HG03460 (cell line): Measurements from ENCODE around the gene CHCHD6.
A peak's percentile ranks its signal among the peaks of the same experiment; 100 is the strongest.

Experiments used
- ATAC-seq: cut with Tn5 transposase; IDR thresholded peaks from one replicate; pipeline ENCODE4 v1.9.1; 2021; ENCODE audit not compliant: unreplicated experiment

The CHCHD6 gene

DNA sequence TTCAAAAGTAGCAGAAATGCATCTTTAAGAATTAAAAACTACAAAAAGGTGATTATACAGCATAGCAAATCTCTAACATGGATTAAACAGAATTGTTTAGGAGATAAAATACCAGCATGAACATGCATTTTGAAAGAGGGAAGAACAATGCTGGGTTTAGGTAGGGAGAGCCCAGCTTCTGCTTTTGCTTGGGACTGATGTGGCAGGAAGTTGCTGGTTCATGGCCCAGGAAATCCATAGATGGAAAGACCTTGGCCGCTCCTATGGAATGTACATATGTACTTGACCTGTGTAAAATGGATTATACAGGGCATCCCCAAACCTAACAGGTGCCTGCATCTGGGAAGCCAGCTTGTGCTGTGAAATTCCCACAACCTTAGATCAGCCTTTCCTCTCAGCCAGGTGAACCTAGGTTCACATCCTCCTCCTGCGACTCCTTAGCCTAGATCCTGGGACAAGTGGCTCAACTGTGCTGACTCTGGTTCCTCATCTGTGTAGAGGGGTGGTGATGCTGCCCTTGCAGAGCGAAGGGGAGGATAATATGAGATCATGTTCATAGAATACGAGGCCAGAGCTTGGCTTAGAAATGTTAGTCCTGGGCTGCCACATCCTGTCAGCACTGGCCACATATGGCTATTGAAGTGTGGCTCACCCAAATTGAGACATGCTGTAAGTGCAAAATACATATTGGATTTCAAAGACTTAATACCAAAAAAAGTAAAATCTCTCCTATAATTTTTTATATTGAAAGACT lies 231.9 kb downstream of the CHCHD6 start:
- ATAC-seq = no peak

DNA sequence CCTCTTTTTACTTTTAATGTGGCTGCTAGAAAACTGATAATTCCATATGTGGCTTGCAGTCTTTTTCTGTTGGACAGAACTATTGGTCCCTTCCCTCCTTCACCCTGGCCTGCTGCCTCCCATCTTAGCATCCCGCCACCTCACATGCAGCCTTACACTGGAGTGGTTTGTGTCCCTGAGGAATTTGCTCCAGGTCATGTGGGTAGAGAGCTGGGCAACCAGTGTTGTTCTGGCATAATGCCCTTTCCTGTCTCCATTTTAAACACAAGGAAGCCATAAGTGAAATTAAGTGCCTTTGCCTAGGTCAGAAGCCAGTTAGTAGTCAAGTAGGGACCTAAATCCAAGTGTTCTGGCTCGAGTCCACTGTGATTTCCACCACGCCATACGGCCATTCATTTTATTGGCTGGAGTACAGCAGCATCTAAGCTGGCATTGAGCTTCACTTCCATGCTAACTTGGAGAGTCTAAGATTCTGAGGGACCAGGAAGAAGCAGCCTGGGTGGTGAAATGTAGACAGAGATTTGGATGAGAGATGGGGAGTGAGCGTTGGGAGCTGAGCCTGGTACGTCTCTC lies 232.9 kb downstream of the CHCHD6 start:
- ATAC-seq = no peak

DNA sequence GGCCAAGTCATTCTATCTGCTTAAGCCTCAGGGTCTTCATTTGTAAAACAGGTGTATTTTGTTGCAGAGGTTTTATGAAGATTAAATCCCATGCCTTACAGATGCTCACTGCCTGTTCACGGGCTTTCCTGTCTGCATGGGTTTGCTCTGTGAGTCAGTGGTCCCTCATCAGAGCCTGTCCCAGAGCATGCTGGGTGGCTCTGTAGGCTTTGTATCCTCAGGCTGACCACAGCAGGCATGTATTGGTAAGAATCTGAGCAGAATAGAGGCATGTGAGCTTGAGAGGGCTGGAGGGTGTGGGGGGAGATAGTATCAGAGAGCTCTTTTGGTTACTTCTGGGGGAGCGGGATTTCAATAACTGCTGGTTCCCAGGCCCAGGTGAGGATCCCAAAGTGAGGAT lies 233.5 kb downstream of the CHCHD6 start:
- ATAC-seq = no peak

DNA sequence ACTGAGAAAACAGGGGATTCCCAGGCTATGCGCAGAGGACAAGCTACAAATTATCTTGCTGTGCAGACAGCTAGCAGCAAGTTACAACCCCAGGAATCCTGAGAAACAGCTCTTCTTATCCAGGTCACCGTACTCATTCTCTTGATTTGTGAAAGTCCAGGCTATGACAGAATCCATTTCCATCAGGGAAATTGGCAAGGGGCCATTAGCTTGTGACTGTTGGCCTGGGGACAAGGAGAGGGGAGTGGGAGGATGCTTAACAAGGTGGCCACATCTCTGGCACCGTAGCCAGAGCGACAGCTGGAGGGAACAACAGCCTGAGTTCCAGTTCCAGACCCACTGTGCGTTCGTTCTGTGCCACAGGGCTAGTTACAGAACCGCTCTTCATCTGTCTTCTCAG lies 233.9 kb downstream of the CHCHD6 start:
- no peak for ATAC-seq

DNA sequence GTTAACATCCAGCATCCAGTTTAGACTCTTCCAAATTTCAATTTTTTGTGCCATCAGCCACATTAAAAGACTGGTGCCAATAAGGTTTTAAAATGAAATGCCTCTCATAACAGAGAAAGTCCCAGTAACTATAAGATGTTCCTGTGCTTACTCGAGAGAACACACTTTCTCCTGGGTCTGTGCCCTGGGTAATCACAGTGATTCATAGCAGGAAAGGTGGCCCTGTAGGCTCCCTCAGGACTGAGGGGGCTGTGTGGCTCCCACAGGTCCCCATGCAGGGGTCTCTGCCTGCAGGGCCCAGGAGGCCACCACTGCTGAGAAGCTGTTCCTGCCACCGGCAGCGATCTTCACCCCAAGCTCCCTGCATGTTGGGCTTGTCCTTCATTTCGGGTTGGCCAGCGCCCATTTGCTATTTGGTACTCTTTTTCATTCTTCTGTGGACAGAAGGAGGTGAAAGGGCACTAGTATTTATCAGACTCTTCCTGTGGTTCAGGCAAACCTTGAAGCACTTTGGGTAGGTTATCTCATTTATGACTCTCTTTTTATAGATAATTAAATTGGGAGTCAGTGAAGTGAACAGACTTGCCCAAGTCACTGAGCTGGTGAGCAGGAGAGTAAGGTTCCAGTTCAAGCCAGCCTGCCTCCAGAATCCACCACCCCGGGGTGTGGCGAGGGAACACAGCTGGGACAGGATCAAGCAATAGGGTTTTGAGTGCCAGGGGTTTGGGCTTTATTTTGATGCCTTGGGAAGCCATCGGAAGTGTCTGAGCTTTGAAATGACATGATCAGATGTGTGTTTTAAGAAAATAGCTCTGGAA lies 234.7 kb downstream of the CHCHD6 start:
- no peak for ATAC-seq

DNA sequence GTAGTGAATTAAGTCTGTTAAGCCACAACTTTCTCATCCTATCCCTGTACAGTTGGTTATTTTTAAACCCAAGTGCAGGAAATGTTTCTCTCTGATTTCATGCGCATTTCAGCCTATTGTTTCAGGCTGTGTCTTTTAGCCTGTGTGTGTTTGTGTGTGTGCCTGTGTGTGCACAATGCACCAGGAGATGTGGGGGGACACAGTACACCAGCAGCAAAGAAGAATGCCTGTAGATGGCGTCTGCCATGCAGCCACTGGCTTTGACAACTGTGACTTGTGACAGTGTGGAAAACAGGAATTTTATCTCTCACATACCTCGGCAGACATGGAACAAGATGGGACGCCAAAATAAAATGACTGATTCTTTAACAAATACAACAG lies 235.3 kb downstream of the CHCHD6 start:
- ATAC-seq = no peak

DNA sequence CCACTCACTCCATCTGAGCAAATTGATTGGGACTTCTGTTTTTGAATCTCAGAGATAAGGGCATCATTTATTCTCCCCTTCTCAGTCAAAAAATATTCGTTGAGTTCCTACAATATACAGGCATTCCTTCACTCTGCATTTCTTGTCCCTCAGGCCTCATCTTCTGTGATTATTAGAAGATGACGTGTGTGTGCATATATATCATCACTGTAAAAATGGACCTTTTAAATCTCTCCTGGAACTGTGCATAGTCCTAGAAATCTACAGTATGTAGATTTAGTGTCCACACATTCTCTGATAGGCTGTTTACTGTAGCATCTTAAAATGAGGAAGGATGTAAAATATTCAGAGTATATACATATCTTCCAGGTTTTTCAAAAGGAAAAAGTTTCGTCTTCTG lies 235.7 kb downstream of the CHCHD6 start:
- no peak for ATAC-seq

DNA sequence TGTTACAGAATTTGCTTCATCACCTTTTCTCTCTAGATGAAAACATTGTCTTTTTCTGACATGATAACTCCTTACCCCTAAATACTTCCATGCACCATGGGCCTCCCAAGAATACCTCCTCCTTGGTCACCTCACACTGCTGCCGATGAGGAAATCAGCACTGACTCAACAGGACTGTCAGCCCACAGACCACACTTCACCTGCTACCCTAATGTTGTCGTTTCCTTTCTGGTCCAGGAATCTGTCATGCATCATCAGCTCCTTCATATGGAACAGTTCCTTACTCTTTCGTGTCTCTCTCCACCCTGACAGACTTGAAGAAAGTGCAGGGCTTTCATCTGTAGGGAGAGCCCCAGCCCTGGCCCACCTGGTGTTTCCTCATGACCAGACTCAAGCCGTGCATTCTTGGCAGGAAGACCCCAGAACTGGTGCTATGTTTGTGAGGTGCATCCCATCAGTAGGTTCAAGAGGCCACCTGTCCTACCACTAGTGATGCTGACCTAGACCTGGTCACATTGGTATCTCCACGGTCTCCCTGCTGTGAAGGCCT lies 237.8 kb downstream of the CHCHD6 start:
- ATAC-seq = no peak

DNA sequence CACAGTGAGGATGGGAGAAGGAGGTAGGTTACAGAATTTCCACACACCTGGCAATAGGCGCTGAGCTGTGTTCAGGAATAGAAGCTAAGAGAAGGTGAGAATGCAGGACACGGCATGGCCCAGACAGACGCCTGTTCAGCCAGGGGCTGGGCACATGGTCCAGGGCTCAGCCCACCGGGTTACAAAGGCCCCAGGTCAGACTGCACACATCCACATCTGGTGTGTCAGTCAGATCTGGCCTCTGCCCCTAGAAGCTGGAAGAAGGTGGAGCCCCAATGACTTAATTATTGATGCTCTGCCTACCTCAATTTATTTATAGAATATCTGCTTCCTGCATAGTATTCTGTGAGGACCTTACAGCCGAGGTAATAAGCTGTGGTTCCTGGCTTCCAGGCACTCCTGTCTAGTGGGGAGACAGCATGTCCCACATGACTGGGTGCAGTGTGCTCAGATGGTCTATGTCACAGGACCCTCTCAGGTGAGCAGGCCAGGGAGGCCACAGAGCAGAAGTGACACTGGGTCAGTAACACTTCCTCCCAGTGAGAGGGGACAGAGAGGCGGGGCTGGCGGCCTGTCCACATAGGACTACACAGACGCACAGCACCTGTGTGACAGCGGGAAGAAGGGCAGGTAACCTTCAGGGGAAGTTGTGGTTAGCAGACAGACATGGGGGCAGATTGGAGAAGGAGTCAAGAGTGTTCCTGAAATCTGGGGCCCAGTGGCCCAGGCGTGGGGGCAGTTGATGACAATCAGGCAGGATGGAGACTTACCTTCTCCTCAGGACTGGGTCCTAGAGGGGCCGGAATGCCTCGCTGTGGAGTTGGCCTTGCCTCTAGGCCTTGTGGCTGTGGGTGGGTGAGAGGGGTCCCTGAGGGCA lies 240.3 kb downstream of the CHCHD6 start:
- ATAC-seq = no peak

DNA sequence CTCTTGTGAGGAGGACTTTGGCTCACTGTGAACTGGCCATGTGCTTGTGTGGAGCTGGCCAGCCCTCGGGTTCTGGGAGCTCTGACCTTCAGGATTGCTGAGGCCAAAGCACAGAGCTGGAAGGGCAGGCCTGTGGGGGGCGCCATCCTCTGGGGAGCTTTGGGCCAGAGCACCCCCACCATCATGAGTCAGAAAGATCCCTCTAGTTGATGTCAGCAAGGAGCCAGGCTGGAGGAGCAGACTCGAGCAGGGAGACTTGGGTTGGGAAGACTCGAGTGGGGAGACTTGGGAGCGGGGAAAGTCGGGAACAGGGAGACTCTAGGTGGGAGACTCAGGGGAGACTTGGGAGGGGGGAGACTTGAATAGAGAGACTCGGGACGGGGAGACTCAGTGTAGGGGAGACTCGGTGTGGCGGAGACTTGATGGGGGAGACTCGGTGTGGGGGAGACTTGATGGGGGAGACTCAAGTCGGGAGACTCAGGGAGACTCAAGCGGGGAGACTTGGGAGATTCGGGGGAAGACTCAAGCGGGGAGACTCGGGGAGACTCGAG lies 241.2 kb downstream of the CHCHD6 start:
- no peak for ATAC-seq

DNA sequence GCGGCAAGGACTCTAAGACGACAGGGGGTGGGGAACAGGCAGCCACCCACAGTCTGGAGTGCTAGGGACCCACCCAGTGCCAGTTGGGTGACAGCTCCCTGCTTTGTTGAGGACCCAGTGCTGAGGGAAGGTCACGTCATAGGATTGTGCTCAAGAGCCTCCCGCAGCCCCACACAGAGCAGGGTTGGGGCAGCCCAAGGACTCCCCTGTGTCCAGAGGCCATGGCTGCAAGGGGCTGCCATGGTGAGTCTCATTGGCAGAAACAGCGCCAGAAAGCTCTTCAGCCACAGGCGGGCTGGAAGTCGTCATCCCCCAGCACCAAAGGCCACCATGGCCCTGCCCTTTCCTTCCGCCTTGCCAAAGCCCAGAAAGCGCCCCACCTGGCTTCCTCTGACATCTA lies 241.9 kb downstream of the CHCHD6 start:
- no peak for ATAC-seq

DNA sequence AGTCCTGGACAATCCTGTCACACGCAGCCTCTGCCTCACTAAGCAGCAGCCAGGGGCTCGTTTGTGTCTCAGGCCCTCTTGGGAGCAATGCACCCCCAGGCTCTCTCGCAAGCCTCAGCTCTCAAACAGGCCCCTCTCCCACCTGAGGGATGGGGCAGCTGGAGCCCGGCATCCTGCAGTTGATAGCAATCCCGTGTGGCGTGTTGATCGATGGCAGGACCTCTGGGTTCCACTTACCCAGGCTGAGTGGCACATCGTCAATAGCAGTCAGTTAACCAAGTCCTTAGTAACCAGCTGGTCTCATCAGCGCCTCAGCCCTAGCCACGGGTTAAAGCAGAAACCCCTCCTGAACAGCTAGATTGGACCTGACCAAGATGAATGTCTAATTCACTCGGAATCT lies 242.4 kb downstream of the CHCHD6 start:
- no peak for ATAC-seq

DNA sequence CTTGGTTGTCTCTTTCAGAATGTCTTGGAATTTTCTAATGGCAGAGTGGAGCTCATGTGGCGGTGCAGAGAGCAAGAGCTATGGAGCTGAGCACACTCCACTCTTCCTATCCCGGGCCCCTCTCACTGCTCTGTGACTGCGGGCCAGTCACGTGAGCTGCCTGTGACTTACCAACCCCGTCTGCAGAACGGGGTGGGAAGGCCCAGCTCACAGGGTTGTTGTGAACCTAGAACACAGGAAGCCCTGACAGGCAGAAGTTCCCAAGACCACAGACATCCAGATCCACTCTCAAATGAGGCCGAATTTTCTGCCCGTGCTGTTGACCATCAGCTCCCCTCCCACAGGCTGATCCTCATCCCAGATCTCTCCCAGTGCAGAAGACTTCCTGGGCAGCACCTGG lies 243.4 kb downstream of the CHCHD6 start:
- no peak for ATAC-seq

DNA sequence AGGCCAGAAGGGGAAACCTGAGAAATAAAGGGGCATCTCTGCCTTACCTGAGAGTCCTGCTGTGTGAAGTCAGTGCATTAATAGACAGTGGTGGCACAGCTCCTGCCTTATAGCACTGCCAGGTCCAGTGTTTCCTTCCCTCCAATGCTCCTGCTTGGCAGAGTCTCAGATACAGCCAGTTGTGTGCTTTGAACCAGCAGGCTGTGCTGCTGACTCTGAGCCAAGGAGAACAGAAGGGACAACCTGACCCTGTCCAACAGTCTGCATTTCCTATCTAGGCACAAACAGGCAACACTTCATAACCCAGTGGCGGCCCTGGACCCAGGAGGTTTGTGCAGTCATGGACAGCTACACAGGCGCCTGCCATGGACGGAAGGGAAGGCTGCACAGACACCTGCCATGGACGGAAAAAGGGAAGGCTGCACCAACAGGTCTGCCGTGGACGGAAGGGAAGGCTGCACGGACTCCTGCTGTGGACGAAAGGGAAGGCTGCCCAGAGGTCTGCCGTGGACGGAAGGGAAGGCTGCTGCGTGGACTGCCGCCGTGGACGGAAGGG lies 245.0 kb downstream of the CHCHD6 start:
- ATAC-seq = no peak

DNA sequence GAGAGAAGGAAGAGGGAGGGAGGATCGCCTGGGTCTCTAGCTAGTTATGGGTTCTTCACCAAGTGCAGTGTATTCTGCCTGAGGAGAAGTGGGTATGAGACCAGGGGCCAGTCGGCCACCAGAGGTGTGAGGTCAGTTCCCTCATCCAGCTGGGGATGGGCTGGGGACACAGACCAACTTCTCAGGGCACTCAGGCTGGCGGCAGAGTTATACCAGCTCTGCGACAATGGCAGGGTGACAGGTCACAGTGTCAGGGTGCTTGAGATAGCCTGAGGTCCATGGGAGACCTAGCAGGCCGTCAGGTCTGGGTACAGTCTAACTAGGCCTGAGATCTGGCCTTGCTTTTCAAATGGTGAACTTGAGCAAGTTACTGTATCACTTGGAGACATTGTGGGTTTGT lies 247.5 kb downstream of the CHCHD6 start:
- ATAC-seq = no peak

DNA sequence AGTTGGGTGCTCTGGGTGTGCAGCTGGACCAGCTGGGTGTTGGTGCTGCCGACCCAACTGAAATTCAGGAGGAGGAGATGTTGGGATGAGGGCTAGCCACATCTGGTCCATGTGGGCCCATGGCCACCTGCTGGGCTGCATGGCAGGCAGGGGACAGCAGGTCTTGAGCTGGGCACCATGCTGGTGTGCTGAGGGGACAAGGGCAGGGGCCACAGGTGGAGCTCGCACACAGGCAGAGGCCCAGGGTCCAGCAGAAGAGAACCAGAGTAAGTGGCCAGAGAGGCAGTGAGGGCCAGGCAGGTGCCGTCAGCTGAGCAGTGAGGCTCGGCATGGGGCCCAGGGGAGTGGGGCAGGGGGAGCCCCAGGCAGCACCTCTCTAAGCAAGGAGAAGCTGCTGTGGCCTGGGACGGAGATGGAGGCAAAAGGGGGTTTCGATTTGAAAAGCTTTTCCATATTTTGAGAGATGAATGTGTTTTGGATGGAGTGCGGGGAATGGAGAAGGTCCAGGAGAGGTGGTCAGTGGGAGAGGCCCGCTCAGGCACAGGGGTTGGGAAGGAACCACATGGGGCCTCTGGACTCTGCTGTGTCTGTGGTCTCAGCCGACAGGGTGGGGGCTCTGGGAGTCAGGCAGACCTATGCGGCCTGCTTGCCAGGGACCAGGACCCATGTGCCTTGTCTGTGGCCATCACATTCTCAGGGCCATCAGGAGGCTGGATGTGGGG lies 248.4 kb downstream of the CHCHD6 start:
- ATAC-seq = no peak

DNA sequence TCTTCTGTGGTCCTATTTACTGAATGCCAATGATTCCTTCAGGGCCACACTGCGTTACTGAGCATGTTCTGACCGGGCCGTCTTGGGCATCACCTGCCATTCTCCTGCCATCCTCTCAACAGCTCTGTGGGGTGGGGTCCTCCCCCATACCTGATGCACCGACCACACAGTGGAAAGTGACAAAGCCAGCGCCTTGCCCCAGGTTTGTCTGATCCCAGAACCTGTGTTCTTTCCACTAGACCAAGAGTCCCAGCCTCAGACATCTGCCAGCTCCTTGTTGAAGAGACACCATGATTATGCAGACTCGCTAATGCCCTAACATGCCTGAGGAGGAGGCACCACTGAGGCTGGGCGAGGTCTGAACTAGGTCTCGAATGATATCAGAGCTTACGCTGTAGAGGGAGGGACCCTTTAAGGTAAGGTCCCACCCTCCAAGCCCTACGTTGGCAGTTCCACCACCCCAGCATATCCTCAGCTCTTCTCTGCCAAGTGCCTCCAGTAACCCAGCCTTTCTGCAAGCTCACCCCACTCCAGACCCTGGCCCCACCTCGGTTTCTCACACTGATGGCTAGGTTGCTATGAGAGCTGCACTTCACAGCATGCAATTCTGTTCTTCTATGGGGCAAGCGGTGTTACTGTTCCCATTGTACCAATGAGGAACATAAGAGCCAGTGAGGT lies 249.1 kb downstream of the CHCHD6 start:
- ATAC-seq = no peak

DNA sequence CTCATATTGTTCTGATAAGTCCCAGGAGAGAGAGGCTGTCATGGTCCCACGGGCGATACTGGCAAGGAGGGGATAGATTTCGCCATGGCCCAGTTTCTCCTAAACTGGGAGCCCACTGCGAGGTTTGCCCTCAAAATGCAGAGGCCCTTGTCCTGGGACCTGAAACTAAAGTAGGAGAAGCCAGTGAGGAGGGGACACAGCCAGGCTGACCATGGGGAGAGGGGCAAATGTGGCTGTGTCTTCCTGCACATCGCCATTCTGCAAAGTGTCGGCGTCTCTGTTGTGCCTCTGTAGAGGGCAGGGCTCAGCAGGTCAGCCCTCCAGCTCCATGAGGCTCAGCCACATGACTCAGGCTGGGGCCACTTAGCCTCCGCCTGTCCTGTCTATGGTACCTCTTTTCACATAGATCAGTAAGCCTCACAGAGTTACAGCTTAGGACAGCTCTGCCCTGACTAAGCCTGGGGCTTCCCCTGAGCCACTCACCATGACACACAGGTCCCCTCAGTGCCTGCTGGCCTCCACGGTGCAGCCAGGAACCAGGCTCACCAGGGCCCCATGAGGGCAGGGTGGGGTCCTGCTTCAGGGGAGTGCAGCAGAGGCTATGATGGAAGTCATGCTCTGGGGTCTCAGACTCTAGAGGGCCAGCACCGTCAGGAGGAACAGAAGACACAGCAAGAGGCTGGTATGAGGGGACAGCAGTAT lies 250.3 kb downstream of the CHCHD6 start:
- peak; percentile 56 for ATAC-seq
